HCT116 (cell line): ENCODE results near the gene ANKRD55. TPM values are rescaled to one million over a fixed set of nuclear protein-coding genes. Genes with fewer than 3 reads are reported as not detected.

Experiments used
- ATAC-seq: fragments of 200-7000 bp; cut with Tn5 transposase; 2 replicates; pipeline ENCODE4 v1.9.1; 2020; ENCODE audit warnings: mild to moderate bottlenecking, moderate library complexity
- BruUV-seq: library from RNA; stranded (reverse); fragments of 400-500 nt; replicated peaks from 2 replicates; lab custom pipeline; 2021; lab: Mats Ljungman, UMichigan
- CTCF ChIA-PET: fragments of 300-600 bp; sonication (Branson Sonifier 250); formaldehyde crosslinking; loops from one replicate; lab custom pipeline; 2021; ENCODE audit warnings: antibody characterized with exemption; lab: Charles Lee
- POLR2A ChIA-PET: fragments of 300-600, 350-600 bp; sonication (Branson Sonifier 250); formaldehyde crosslinking; loops from one replicate; lab custom pipeline; 2021; ENCODE audit warnings: antibody characterized with exemption; lab: Charles Lee
- RAD21 ChIA-PET, 2 experiments: fragments of 300-600 bp; sonication (Branson Sonifier 250); formaldehyde crosslinking; loops; one replicate each; lab custom pipeline; 2023; ENCODE audit warnings: low total read pairs in 2 of 2; ENCODE audit not compliant: uncharacterized antibody in 2 of 2, unreplicated experiment in 2 of 2, low non-redundant PET in 1 of 2; lab: Charles Lee
- DNase-seq: peaks from one replicate; pipeline ENCODE4 v3.0.0-alpha.2; 2010; ENCODE audit warnings: low read depth, low spot score
- H2AFZ ChIP-seq: fragments of 200-600 bp; shearing (Covaris generic), sonication (generic); 2 replicates; pipeline ENCODE4 v1.6.1; 2017; ENCODE audit warnings: low read depth, mixed run types, mixed read lengths, antibody characterized with exemption, low read length; ENCODE audit not compliant: poor library complexity, severe bottlenecking
- H3K27ac ChIP-seq: 2 replicates; pipeline ENCODE4 v1.5.1; 2012; ENCODE audit warnings: low read depth, low read length
- H3K27me3 ChIP-seq: fragments of 200-600 bp; sonication (generic); 2 replicates; pipeline ENCODE4 v1.6.1; 2016; ENCODE audit warnings: mixed run types, low read length, mixed read lengths; ENCODE audit not compliant: insufficient read depth
- H3K36me3 ChIP-seq, 2 experiments: fragments of 200-500 bp in 1 of 2; fragments of 200-600 bp in 1 of 2; sonication (Bioruptor generic) in 1 of 2; sonication (generic) in 1 of 2; 2 replicates each; pipeline versions ENCODE4 v1.5.1 to v1.6.1; 2014 to 2016; ENCODE audit warnings: low read length in 2 of 2, inconsistent platforms in 1 of 2, mixed read lengths in 1 of 2, mixed run types in 1 of 2; ENCODE audit not compliant: insufficient read depth in 2 of 2, control insufficient read depth in 1 of 2
- H3K4me1 ChIP-seq, 2 experiments: fragments of 200-600 bp in 1 of 2; sonication (generic) in 1 of 2; 2 replicates each; pipeline versions ENCODE4 v1.5.1 to v1.6.1; 2012 to 2017; ENCODE audit warnings: low read length in 2 of 2, inconsistent platforms in 1 of 2, mild to moderate bottlenecking in 1 of 2, mixed read lengths in 1 of 2, mixed run types in 1 of 2, moderate library complexity in 1 of 2; ENCODE audit not compliant: insufficient read depth in 2 of 2, control insufficient read depth in 1 of 2
- H3K4me2 ChIP-seq: fragments of 200-600 bp; sonication (generic); 2 replicates; pipeline ENCODE4 v1.6.1; 2017; ENCODE audit warnings: mixed run types, low read length, mixed read lengths
- H3K4me3 ChIP-seq, 2 experiments: fragments of 200-600 bp in 1 of 2; sonication (generic) in 1 of 2; replicated peaks in 1 of 2; 2 replicates each; pipeline ENCODE4 v1.5.1; 2011 to 2016; ENCODE audit warnings: low read length in 2 of 2, control low read depth in 1 of 2, low read depth in 1 of 2, mild to moderate bottlenecking in 1 of 2, mixed read lengths in 1 of 2, mixed run types in 1 of 2
- H3K79me2 ChIP-seq: fragments of 200-600 bp; sonication (generic); 2 replicates; pipeline ENCODE4 v1.6.1; 2017; ENCODE audit warnings: mild to moderate bottlenecking, mixed run types, low read length, moderate library complexity, mixed read lengths; ENCODE audit not compliant: insufficient read depth
- H3K9ac ChIP-seq: fragments of 200-600 bp; sonication (generic); 2 replicates; pipeline ENCODE4 v1.6.1; 2016; ENCODE audit warnings: low read length, mixed read lengths
- H3K9me2 ChIP-seq: fragments of 200-600 bp; sonication (generic), shearing (Covaris generic); 2 replicates; pipeline ENCODE4 v1.6.1; 2017; ENCODE audit warnings: mixed run types, mild to moderate bottlenecking, moderate library complexity; ENCODE audit not compliant: insufficient read depth
- H3K9me3 ChIP-seq, 2 experiments: fragments of 200-500 bp in 1 of 2; fragments of 200-600 bp in 1 of 2; sonication (Bioruptor generic) in 1 of 2; sonication (generic) in 1 of 2; 2 replicates each; pipeline ENCODE4 v1.6.1; 2014 to 2017; ENCODE audit warnings: low read length in 2 of 2, mixed read lengths in 2 of 2, inconsistent platforms in 1 of 2, low read depth in 1 of 2, mild to moderate bottlenecking in 1 of 2, mixed run types in 1 of 2, moderate library complexity in 1 of 2; ENCODE audit not compliant: control insufficient read depth in 1 of 2, insufficient read depth in 1 of 2
- H4K20me1 ChIP-seq: fragments of 200-600 bp; sonication (generic), shearing (Covaris generic); 2 replicates; pipeline ENCODE4 v1.6.1; 2017; ENCODE audit warnings: mixed run types, mild to moderate bottlenecking, moderate library complexity; ENCODE audit not compliant: insufficient read depth
- ATF3 ChIP-seq: IDR thresholded peaks from 2 replicates; pipeline ENCODE4 v1.6.1; 2012
- CBX3 ChIP-seq: IDR thresholded peaks from 2 replicates; pipeline ENCODE4 v1.6.1; 2012; ENCODE audit warnings: low read depth
- CTCF ChIP-seq, 3 experiments: fragments of 200-600 bp in 1 of 3; sonication (generic) in 1 of 3; IDR thresholded peaks in 2 of 3; conservative IDR thresholded peaks in 1 of 3; 2 replicates each; pipeline ENCODE4 v1.5.1; 2012 to 2017; ENCODE audit warnings: low read depth in 2 of 3, low read length in 2 of 3, antibody characterized with exemption in 1 of 3, borderline replicate concordance in 1 of 3, control low read depth in 1 of 3, mild to moderate bottlenecking in 1 of 3, mixed read lengths in 1 of 3, mixed run types in 1 of 3, moderate library complexity in 1 of 3; ENCODE audit not compliant: insufficient read depth in 1 of 3
- EGR1 ChIP-seq: IDR thresholded peaks from 2 replicates; pipeline ENCODE4 v1.6.1; 2012; ENCODE audit warnings: low read depth
- ELF1 ChIP-seq: IDR thresholded peaks from 2 replicates; pipeline ENCODE4 v1.6.1; 2012; ENCODE audit warnings: low read depth, borderline replicate concordance
- EZH2 ChIP-seq: fragments of 200-600 bp; sonication (generic); IDR thresholded peaks from 2 replicates; pipeline ENCODE4 v1.6.1; 2017; ENCODE audit warnings: antibody characterized with exemption, mixed run types
- EZH2phosphoT487 ChIP-seq: fragments of 200-600 bp; IDR thresholded peaks from 2 replicates; pipeline ENCODE4 v1.6.1; 2018; ENCODE audit warnings: antibody characterized with exemption, borderline replicate concordance
- FOSL1 ChIP-seq: IDR thresholded peaks from 2 replicates; pipeline ENCODE4 v1.6.1; 2012; ENCODE audit warnings: low read depth
- JUND ChIP-seq: IDR thresholded peaks from 2 replicates; pipeline ENCODE4 v1.6.1; 2012
- POLR2AphosphoS5 ChIP-seq: IDR thresholded peaks from 2 replicates; pipeline ENCODE4 v1.6.1; 2011; ENCODE audit warnings: mild to moderate bottlenecking, low read depth, low read length, moderate library complexity
- RAD21 ChIP-seq: IDR thresholded peaks from 2 replicates; pipeline ENCODE4 v1.6.1; 2012; ENCODE audit warnings: low read depth, mild to moderate bottlenecking
- SIN3A ChIP-seq: IDR thresholded peaks from 2 replicates; pipeline ENCODE4 v1.6.1; 2012; ENCODE audit warnings: low read depth
- SP1 ChIP-seq: IDR thresholded peaks from 2 replicates; pipeline ENCODE4 v1.6.1; 2012; ENCODE audit warnings: low read depth
- SRF ChIP-seq: IDR thresholded peaks from 2 replicates; pipeline ENCODE4 v1.6.1; 2012; ENCODE audit warnings: low read depth
- TCF7L2 ChIP-seq: IDR thresholded peaks from 2 replicates; pipeline ENCODE4 v1.7.0; 2011; ENCODE audit warnings: borderline replicate concordance, inconsistent platforms; ENCODE audit not compliant: insufficient read depth, insufficient read length; ENCODE audit errors: extremely low read depth
- YY1 ChIP-seq: IDR thresholded peaks from 2 replicates; pipeline ENCODE4 v1.6.1; 2011; ENCODE audit warnings: low read length, low read depth, moderate library complexity, mild to moderate bottlenecking; ENCODE audit not compliant: insufficient replicate concordance; ENCODE audit errors: extremely low read depth
- ZFX ChIP-seq: fragments of 450-650 bp; IDR thresholded peaks from 2 replicates; pipeline ENCODE4 v1.6.1; 2017
- ZNF274 ChIP-seq: fragments of 200-500 bp; sonication (Bioruptor generic); IDR thresholded peaks from 2 replicates; pipeline ENCODE4 v1.6.1; 2014; ENCODE audit warnings: mild to moderate bottlenecking, low read depth, low read length, inconsistent platforms
- intact Hi-C: fragments of 100-400 bp; cut with micrococcal nuclease; formaldehyde crosslinking; loops from 2 replicates; pipeline ENCODE4 v1.10.0; 2022
- total RNA-seq: library from RNA; stranded (reverse); gene quantifications from one replicate; pipeline ENCODE4 v1.2.1, GENCODE V29; 2021; ENCODE audit not compliant: unreplicated experiment
- TF ChIP-seq, protein P1 (sequence below): IDR thresholded peaks from 2 replicates; pipeline ENCODE4 v1.6.1; 2011; ENCODE audit warnings: mild to moderate bottlenecking, low read length, moderate library complexity; ENCODE audit not compliant: insufficient replicate concordance; ENCODE audit errors: extremely low read depth
- TF ChIP-seq, protein P2 (sequence below): IDR thresholded peaks from 2 replicates; pipeline ENCODE4 v1.6.1; 2012; ENCODE audit warnings: low read depth

The ANKRD55 gene
- total RNA-seq, 1 experiment from 2014 or later = not detected

DNA sequence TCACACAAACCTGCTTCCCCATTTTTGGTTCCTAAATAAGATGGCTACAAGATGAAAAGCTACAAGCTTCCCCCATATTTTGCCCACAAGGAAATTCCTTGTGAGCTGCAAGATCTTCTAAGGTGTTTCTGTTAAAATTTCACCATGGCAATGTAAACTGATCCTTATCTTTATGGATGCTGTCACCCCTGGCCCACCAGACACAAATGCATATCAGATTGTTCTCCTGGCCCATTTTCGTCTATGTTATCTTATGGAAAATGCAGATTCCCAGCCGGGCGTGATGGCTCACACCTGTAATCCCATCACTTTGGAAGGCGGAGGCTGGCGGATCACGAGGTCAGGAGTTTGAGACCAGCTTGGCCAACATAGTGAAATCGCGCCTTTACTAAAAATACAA lies 173.3 kb downstream of the ANKRD55 start:
- H3K36me3 ChIP-seq = no peaks in the 10 kb centered on the region
- TF ChIP-seq EZH2phosphoT487 (no peak), EZH2 (no peak), SRF (no peak), ATF3 (no peak), YY1 (no peak), SP1 (no peak), ZFX (no peak), EGR1 (no peak), CBX3 (no peak), RAD21 (no peak), JUND (no peak), SIN3A (no peak), CTCF (IDR thresholded peaks at IDR 0.05 in 2 of 3, conservative IDR thresholded peaks at IDR 0.05 in 1 of 3; ENCODE audit: borderline replicate concordance in 1 of 3, insufficient read depth in 1 of 3, low read depth in 2 of 3, low read length in 2 of 3) (no peak), TCF7L2 (no peak), ELF1 (no peak), FOSL1 (no peak), ZNF274 (no peak), POLR2AphosphoS5 (no peak)
- TF ChIP-seq, protein P1, sequence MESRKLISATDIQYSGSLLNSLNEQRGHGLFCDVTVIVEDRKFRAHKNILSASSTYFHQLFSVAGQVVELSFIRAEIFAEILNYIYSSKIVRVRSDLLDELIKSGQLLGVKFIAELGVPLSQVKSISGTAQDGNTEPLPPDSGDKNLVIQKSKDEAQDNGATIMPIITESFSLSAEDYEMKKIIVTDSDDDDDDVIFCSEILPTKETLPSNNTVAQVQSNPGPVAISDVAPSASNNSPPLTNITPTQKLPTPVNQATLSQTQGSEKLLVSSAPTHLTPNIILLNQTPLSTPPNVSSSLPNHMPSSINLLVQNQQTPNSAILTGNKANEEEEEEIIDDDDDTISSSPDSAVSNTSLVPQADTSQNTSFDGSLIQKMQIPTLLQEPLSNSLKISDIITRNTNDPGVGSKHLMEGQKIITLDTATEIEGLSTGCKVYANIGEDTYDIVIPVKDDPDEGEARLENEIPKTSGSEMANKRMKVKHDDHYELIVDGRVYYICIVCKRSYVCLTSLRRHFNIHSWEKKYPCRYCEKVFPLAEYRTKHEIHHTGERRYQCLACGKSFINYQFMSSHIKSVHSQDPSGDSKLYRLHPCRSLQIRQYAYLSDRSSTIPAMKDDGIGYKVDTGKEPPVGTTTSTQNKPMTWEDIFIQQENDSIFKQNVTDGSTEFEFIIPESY = no peak
- TF ChIP-seq, protein P2, sequence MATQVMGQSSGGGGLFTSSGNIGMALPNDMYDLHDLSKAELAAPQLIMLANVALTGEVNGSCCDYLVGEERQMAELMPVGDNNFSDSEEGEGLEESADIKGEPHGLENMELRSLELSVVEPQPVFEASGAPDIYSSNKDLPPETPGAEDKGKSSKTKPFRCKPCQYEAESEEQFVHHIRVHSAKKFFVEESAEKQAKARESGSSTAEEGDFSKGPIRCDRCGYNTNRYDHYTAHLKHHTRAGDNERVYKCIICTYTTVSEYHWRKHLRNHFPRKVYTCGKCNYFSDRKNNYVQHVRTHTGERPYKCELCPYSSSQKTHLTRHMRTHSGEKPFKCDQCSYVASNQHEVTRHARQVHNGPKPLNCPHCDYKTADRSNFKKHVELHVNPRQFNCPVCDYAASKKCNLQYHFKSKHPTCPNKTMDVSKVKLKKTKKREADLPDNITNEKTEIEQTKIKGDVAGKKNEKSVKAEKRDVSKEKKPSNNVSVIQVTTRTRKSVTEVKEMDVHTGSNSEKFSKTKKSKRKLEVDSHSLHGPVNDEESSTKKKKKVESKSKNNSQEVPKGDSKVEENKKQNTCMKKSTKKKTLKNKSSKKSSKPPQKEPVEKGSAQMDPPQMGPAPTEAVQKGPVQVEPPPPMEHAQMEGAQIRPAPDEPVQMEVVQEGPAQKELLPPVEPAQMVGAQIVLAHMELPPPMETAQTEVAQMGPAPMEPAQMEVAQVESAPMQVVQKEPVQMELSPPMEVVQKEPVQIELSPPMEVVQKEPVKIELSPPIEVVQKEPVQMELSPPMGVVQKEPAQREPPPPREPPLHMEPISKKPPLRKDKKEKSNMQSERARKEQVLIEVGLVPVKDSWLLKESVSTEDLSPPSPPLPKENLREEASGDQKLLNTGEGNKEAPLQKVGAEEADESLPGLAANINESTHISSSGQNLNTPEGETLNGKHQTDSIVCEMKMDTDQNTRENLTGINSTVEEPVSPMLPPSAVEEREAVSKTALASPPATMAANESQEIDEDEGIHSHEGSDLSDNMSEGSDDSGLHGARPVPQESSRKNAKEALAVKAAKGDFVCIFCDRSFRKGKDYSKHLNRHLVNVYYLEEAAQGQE = no peak
- no peaks in the 10 kb centered on the region for H3K9me3 ChIP-seq
- peaks cover 19 to 23% of the 10 kb centered on the region in 2 experiments for H3K4me1 ChIP-seq
- no peaks in the 10 kb centered on the region for H3K9me2 ChIP-seq
- CTCF ChIA-PET = interaction anchor here (0.9 kb wide), 1 partner anchor 13 kb away, joined by 3 read pairs; no protein-coding TSS in a partner anchor
- no peak overlapping the region for H3K27ac ChIP-seq
- RAD21 ChIA-PET = no interaction called here
- ATAC-seq (no peak), DNase-seq (no peak)
- no peaks in the 10 kb centered on the region for H3K79me2 ChIP-seq
- H3K4me2 ChIP-seq = no peak overlapping the region
- intact Hi-C loops = loop anchor here (2.0 kb wide), 1 partner anchor 75 kb away; no protein-coding TSS in a partner anchor
- BruUV-seq = no TSS peak
- no peaks in the 10 kb centered on the region for H3K27me3 ChIP-seq
- no peak overlapping the region for H3K9ac ChIP-seq
- no peaks in the 10 kb centered on the region for H4K20me1 ChIP-seq
- H3K4me3 ChIP-seq = no peak overlapping the region
- H2AFZ ChIP-seq = no peak overlapping the region
- POLR2A ChIA-PET = no interaction called here
